OCI-LY7 (cell line): Measurements from ENCODE around the gene LDLRAD4.
"Not testable (repeated sequence)": the region's sequence is repeated elsewhere in the genome, so short reads cannot be mapped to it uniquely, and the experiment has no call there.

Source experiments
- EZH2phosphoT487 ChIP-seq: fragments of 200-600 bp; sonication (generic); IDR thresholded peaks from 2 replicates; pipeline ENCODE4 v1.6.1; 2018; ENCODE audit warnings: low read depth, borderline replicate concordance, mild to moderate bottlenecking, mixed run types, antibody characterized with exemption, low read length, moderate library complexity, mixed read lengths
- TF ChIP-seq, protein P1 (sequence below): fragments of 200-600 bp; sonication (generic); conservative IDR thresholded peaks from 2 replicates; pipeline ENCODE4 v1.5.1; 2014; ENCODE audit warnings: mild to moderate bottlenecking, antibody characterized with exemption, low read length, moderate library complexity, mixed read lengths

GRCh38 chr18:13346449-13346848 lies 127.9 kb downstream of the LDLRAD4 start:
- not testable (repeated sequence) for TF ChIP-seq EZH2phosphoT487
- TF ChIP-seq, protein P1, sequence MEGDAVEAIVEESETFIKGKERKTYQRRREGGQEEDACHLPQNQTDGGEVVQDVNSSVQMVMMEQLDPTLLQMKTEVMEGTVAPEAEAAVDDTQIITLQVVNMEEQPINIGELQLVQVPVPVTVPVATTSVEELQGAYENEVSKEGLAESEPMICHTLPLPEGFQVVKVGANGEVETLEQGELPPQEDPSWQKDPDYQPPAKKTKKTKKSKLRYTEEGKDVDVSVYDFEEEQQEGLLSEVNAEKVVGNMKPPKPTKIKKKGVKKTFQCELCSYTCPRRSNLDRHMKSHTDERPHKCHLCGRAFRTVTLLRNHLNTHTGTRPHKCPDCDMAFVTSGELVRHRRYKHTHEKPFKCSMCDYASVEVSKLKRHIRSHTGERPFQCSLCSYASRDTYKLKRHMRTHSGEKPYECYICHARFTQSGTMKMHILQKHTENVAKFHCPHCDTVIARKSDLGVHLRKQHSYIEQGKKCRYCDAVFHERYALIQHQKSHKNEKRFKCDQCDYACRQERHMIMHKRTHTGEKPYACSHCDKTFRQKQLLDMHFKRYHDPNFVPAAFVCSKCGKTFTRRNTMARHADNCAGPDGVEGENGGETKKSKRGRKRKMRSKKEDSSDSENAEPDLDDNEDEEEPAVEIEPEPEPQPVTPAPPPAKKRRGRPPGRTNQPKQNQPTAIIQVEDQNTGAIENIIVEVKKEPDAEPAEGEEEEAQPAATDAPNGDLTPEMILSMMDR, result not testable (repeated sequence)
